Right lobe of liver (tissue), 6 donors: ENCODE measurements around the gene PLXNB2. TPM values are rescaled to one million over a fixed set of nuclear protein-coding genes. Genes with fewer than 3 reads are reported as not detected.

ENCODE experiments used
- ATAC-seq, 4 donors: fragments of 200-7000 bp; cut with Tn5 transposase; one replicate each; pipeline ENCODE4 v1.9.1; 2020; ENCODE audit warnings: mild to moderate bottlenecking in 4 of 4, moderate library complexity in 4 of 4
- DNase-seq, 3 donors: peaks; one replicate each; pipeline ENCODE4 v3.0.0-alpha.2; 2020
- H3K27ac ChIP-seq, 3 donors: fragments of 200-600 bp; one replicate each; pipeline ENCODE4 v1.8.0; 2022
- H3K27me3 ChIP-seq, 2 donors: fragments of 200-600 bp; one replicate each; pipeline ENCODE4 v1.8.0; 2022
- H3K36me3 ChIP-seq, 4 donors: fragments of 200-600 bp; sonication (generic) in 1 of 4; one replicate each; pipeline versions ENCODE4 v1.5.1 to v1.8.0; 2017 to 2022; ENCODE audit warnings: control low read depth in 1 of 4
- H3K4me1 ChIP-seq, 4 donors: fragments of 200-600 bp; sonication (generic) in 1 of 4; one replicate each; pipeline versions ENCODE4 v1.5.1 to v1.8.0; 2017 to 2022; ENCODE audit warnings: control low read depth in 1 of 4
- H3K4me3 ChIP-seq, 3 donors: fragments of 200-600 bp; one replicate each; pipeline ENCODE4 v1.8.0; 2022
- H3K9me3 ChIP-seq, 4 donors: fragments of 200-600 bp; sonication (generic) in 1 of 4; one replicate each; pipeline versions ENCODE4 v1.5.1 to v1.8.0; 2017 to 2022; ENCODE audit warnings: control low read depth in 1 of 4
- POLR2A ChIP-seq: fragments of 450-650 bp; IDR thresholded peaks from one replicate; pipeline ENCODE4 v1.6.1; 2017; ENCODE audit warnings: antibody characterized with exemption, mild to moderate bottlenecking
- WGBS: methylation state at CpG from one replicate; pipeline ENCODE4 v1.1.6; 2018; ENCODE audit warnings: low coverage, low lambda C conversion rate; ENCODE audit not compliant: insufficient coverage; ENCODE audit errors: missing lambda C conversion rate; 5-methylcytosine and 5-hydroxymethylcytosine counted together
- intact Hi-C, 2 donors: fragments of 100-400 bp; cut with DNase I; formaldehyde crosslinking; loops; one replicate each; pipeline versions ENCODE4 v1.11.2 to v1.14.1; 2022
- long read RNA-seq: library from polyadenylated mRNA; unstranded; transcript quantifications from one replicate; pipeline ENCODE4 v2.0.0, GENCODE V29; 2019
- total RNA-seq, 6 experiments: library from RNA; depleted of rRNA in 2 of 6; stranded (reverse); fragments of >200 nt in 2 of 6; fragmentation: NEBNext Ultra II Directional in 3 of 6; extraction: Animal tissue kit (Norgen Biotek cat#: 25700) in 3 of 6; gene quantifications; one replicate each; pipeline versions ENCODE4 v1.1.0 to v1.2.4, GENCODE V29; 2016 to 2023
- TF ChIP-seq, protein P1 (sequence below), 4 donors: fragments of 200-600 bp in 3 of 4; fragments of 450-650 bp in 1 of 4; IDR thresholded peaks; one replicate each; pipeline versions ENCODE4 v1.5.1 to v1.8.0; 2016 to 2022; ENCODE audit warnings: antibody characterized with exemption in 4 of 4, mild to moderate bottlenecking in 2 of 4
- donor health status: DM: no; HTN: yes; CAD: no.
- donor health status: DM: no; HTN: no; CAD: no.
- donor health status: DM: no; HTN: no; CAD: no.
- donor health status: DM: no; HTN: yes; CAD: no.
- donor health status: DM: no; HTN: yes; CAD: no.

The PLXNB2 gene, protein sequence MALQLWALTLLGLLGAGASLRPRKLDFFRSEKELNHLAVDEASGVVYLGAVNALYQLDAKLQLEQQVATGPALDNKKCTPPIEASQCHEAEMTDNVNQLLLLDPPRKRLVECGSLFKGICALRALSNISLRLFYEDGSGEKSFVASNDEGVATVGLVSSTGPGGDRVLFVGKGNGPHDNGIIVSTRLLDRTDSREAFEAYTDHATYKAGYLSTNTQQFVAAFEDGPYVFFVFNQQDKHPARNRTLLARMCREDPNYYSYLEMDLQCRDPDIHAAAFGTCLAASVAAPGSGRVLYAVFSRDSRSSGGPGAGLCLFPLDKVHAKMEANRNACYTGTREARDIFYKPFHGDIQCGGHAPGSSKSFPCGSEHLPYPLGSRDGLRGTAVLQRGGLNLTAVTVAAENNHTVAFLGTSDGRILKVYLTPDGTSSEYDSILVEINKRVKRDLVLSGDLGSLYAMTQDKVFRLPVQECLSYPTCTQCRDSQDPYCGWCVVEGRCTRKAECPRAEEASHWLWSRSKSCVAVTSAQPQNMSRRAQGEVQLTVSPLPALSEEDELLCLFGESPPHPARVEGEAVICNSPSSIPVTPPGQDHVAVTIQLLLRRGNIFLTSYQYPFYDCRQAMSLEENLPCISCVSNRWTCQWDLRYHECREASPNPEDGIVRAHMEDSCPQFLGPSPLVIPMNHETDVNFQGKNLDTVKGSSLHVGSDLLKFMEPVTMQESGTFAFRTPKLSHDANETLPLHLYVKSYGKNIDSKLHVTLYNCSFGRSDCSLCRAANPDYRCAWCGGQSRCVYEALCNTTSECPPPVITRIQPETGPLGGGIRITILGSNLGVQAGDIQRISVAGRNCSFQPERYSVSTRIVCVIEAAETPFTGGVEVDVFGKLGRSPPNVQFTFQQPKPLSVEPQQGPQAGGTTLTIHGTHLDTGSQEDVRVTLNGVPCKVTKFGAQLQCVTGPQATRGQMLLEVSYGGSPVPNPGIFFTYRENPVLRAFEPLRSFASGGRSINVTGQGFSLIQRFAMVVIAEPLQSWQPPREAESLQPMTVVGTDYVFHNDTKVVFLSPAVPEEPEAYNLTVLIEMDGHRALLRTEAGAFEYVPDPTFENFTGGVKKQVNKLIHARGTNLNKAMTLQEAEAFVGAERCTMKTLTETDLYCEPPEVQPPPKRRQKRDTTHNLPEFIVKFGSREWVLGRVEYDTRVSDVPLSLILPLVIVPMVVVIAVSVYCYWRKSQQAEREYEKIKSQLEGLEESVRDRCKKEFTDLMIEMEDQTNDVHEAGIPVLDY (N-terminal part only)
- total RNA-seq: 100 to 1,000 TPM; 154 to 181 (median 161) TPM
- long read RNA-seq, partial matches to known transcripts: 4 of 5 reads
- long read RNA-seq, other reads (novel, unspliced or antisense): 0 of 5 reads

DNA sequence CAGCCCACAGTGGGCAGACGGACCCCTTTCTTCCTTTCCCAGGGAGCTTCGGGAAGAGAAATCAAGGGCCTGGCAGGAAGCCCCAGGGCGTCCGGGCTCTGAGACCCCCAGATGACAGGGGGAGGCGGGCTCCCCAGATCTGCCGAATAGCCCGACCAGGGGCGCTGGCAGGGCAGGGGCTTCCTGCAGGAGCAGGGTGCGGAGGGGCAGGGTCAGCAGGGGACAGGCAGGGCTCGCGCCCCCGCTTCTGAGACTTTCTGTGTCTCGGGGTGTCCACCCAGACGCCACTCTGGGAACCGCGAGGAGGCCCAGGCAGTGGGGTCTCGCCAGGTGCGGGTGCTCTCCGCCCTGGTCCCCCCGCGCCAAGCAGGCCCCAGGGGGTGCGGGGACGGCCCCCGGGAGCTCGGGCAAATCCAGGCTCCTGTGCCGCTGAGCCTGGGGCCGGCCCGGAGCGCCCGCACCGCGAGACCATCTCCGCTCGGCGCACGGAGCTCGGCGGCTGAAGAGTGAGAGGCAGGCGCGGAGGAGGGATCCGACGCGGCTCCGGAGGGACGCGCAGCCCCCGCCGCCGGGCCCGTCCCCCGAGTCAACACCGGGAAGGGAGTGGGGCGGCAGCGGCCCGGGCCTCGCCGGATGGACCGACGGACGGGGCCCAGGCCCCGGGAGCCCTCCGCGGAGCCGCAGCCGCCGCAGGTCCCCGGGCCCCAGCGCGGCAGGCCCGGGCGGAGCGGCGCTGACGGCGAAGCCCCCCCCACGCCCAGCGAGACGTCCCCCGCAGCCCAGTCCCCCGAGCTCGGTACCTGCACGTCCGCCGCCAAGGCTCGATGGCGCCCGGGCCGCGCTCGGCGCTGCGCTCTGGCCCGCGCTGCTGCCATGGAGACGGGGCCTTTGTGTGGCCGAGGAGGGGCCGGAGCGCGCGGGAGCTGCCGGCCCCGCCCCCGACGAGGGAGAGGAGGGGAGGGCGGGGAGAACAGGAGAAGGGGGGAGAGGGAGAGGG lies at the start of gene PLXNB2:
Gene PLXNB2 (minus strand): TSS at position 894 of the 997 bp plus-strand sequence. CDS start 17,062 bp downstream, outside the sequence.
- Histone ChIP-seq H3K4me3 (peak within 1 kb of the TSS; percentile 71 to 91 (median 88)), H3K4me1 (peaks cover 0 to 36% (median 16%) of the 10 kb centered on the region in 4 donors), H3K36me3 (no peaks in the 10 kb centered on the region), H3K27me3 (no peaks in the 10 kb centered on the region), H3K9me3 (no peaks in the 10 kb centered on the region), H3K27ac (peak within 1 kb of the TSS; percentile 65 to 89 (median 73))
- ATAC-seq (peak; percentile 32 to 70 (median 66)), DNase-seq (peak; percentile 82 to 85 (median 84))
- intact Hi-C loops: no loop called here
- TF ChIP-seq, protein P1, sequence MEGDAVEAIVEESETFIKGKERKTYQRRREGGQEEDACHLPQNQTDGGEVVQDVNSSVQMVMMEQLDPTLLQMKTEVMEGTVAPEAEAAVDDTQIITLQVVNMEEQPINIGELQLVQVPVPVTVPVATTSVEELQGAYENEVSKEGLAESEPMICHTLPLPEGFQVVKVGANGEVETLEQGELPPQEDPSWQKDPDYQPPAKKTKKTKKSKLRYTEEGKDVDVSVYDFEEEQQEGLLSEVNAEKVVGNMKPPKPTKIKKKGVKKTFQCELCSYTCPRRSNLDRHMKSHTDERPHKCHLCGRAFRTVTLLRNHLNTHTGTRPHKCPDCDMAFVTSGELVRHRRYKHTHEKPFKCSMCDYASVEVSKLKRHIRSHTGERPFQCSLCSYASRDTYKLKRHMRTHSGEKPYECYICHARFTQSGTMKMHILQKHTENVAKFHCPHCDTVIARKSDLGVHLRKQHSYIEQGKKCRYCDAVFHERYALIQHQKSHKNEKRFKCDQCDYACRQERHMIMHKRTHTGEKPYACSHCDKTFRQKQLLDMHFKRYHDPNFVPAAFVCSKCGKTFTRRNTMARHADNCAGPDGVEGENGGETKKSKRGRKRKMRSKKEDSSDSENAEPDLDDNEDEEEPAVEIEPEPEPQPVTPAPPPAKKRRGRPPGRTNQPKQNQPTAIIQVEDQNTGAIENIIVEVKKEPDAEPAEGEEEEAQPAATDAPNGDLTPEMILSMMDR (IDR thresholded peaks at IDR 0.05): no peak
- peak; percentile 40 for TF ChIP-seq POLR2A
- WGBS: 2% methylated on average over 21 of the region's 105 CpGs

DNA sequence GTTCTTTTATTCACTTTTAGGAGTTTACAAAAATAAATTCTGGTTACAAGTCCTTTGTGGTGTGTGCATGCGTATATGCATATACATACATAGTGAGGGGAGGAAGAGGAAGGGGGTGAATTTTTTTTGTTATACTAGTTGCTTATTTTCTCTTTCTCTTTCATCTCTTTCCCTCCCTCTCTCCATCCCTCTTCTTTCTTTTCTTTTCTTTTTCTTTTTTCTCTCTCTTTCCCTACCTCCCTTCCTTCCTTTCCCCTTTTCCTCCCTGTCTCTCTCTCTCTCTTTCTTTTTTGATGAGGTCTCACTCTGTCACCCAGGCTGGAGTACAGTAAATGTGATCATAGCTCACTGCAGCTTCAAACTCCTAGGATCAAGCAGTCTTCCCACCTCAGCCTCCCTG lies 49.8 kb upstream of the PLXNB2 start:
- no peak for ATAC-seq
- H3K27ac ChIP-seq: no peak overlapping the region
- TF ChIP-seq, protein P1 (IDR thresholded peaks at IDR 0.05): no peak
- no peak for TF ChIP-seq POLR2A
- no peak for DNase-seq
- no peaks in the 10 kb centered on the region for H3K27me3 ChIP-seq
- WGBS: 75% methylated on average over 1 of the region's 1 CpG
- H3K4me1 ChIP-seq: peaks cover 0 to 24% (median 8%) of the 10 kb centered on the region in 4 donors
- H3K36me3 ChIP-seq: peaks cover 0 to 3% (median 0%) of the 10 kb centered on the region in 4 donors
- intact Hi-C loops: no loop called here
- H3K9me3 ChIP-seq: no peaks in the 10 kb centered on the region
- H3K4me3 ChIP-seq: no peak overlapping the region

DNA sequence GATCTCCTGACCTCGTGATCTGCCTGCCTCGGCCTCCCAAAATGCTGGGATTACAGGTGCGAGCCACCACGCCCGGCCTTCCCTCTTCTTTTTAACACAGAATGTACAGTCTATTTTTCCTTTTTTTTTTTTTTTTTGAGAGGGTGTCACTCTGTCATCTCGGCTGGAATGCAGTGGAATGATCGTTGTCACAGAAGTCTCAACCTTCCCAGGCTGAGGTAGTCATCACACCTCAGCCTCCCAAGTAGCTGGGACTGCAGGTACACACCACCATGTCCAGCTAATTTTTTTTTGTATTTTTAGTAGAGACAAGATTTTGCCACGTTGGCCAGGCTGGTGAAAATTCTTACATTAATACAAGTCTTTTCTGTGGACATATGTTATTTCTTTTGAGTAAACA lies 48.7 kb upstream of the PLXNB2 start:
- ATAC-seq (no peak), DNase-seq (no peak)
- WGBS: 93% methylated on average over 8 of the region's 8 CpGs
- TF ChIP-seq, protein P1 (IDR thresholded peaks at IDR 0.05): no peak
- TF ChIP-seq POLR2A: no peak
- intact Hi-C loops: no loop called here
- H3K36me3 ChIP-seq: peaks cover 0 to 3% (median 0%) of the 10 kb centered on the region in 4 donors
- no peak overlapping the region for H3K27ac ChIP-seq
- H3K4me1 ChIP-seq: peaks cover 0 to 14% (median 7%) of the 10 kb centered on the region in 4 donors
- H3K9me3 ChIP-seq: no peaks in the 10 kb centered on the region
- H3K27me3 ChIP-seq: no peaks in the 10 kb centered on the region
- H3K4me3 ChIP-seq: no peak overlapping the region
